HG02885 (cell line): ENCODE measurements around the gene IMP3.
"Not testable (repeated sequence)": the region's sequence is repeated elsewhere in the genome, so short reads cannot be mapped to it uniquely, and the experiment has no call there.

Experiments
- ATAC-seq: cut with Tn5 transposase; IDR thresholded peaks from one replicate; pipeline ENCODE4 v1.9.1; 2021; ENCODE audit warnings: mild to moderate bottlenecking; ENCODE audit not compliant: unreplicated experiment, poor library complexity

IMP3 gene

DNA sequence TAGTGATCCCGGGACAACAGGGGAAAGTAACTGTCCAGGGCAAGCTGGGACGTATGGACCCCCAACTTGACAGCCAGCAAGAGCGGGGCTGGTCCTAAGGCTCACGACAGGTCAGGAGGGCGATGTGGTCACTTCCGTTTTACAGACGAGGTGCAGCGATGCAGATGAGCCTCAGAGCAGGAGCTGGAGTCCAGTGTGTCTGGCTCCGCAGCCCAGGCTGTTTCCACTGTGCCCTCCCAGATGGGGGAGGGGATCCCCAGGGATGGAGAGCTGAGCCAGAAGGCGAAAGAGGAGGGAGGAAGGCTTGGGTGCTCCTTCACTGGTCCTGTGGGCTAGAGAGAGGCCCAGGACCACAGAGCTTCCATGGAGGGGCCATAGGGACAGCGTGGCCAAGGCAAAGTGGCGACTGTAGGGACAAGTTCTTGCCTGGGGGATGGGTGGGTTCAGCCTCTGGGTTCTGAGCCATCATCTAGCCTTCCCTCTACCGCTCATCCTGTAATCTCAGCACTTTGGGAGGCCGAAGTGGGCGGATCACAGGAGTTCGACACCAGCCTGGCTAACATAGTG, 13.4 kb upstream of the IMP3 start:
- ATAC-seq = no peak

- no peak for ATAC-seq
These were observed 12.0 kb upstream of the IMP3 start for GRCh38 chr15:75651810-75652543.

GRCh38 chr15:75650908-75651809, 11.1 kb upstream of the IMP3 start:
- no peak for ATAC-seq

- no peak for ATAC-seq
These were observed 9.8 kb upstream of the IMP3 start for GRCh38 chr15:75649848-75650247.

DNA sequence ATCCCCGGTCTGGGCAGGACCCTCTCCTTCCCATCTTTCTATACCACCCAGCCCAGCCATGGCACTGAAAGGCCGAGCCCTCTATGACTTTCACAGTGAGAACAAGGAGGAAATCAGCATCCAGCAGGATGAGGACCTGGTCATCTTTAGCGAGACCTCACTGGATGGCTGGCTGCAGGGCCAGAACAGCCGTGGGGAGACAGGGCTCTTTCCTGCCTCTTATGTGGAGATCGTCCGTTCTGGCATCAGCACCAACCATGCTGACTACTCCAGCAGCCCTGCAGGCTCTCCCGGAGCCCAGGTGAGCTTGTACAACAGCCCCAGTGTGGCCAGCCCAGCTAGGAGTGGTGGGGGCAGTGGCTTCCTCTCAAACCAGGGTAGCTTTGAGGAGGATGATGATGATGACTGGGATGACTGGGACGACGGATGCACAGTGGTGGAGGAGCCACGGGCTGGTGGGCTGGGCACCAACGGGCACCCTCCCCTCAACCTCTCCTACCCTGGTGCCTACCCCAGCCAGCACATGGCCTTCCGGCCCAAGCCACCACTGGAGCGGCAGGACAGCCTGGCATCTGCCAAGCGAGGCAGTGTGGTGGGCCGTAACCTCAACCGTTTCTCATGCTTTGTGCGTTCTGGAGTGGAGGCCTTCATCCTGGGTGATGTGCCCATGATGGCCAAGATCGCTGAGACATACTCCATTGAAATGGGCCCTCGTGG, 9.2 kb upstream of the IMP3 start:
- ATAC-seq = no peak

DNA sequence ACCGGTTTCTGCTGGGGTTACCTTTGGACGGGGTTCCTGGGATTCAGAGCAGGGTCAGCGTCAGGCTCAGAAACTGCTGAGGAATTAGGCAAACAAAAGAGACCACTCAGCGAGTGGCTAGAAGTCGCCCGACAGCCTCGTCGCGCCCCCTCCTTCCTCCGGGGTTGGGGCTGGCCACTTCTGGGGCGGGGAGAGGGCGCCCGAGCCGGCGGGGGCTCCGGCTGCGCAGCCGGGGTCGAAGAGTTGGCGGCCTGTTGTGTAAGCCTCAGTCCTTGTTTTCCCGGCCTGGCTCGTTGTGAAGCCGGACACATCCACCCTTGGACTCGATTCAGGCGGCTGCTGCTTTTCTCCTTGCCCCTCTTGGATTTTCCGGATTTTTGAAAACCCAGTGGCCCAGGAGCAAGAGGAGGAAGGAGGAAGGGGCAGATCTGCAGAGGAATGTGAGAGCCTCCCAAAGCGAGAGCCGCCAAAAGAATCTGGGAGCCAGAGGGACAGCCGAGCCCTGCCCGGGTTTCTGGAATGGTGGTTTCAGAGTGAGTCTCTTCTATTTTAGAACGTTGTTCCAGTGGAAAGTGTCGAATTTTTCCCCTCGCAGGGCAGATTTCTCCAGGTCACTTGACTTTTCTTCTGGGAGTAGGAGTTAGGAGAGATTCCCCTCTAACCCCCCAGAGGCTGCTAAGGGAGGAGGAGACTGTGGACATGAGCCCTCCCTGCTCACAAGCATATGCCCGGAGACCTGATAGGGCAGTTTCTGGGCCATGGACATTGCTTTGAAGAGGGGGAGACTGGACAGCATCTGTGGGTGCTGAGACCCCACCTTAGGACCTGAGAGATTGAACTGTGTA, 8.4 kb upstream of the IMP3 start:
- ATAC-seq = no peak

- ATAC-seq = no peak
These were observed 7.5 kb upstream of the IMP3 start, which contains the start of gene SNX33 for GRCh38 chr15:75647370-75648155. Gene SNX33 (plus strand): TSS chr15:75647912. CDS start chr15:75649103, 1,191 bp downstream.

- no peak for ATAC-seq
These were observed 6.9 kb upstream of the IMP3 start for GRCh38 chr15:75646944-75647364.

DNA sequence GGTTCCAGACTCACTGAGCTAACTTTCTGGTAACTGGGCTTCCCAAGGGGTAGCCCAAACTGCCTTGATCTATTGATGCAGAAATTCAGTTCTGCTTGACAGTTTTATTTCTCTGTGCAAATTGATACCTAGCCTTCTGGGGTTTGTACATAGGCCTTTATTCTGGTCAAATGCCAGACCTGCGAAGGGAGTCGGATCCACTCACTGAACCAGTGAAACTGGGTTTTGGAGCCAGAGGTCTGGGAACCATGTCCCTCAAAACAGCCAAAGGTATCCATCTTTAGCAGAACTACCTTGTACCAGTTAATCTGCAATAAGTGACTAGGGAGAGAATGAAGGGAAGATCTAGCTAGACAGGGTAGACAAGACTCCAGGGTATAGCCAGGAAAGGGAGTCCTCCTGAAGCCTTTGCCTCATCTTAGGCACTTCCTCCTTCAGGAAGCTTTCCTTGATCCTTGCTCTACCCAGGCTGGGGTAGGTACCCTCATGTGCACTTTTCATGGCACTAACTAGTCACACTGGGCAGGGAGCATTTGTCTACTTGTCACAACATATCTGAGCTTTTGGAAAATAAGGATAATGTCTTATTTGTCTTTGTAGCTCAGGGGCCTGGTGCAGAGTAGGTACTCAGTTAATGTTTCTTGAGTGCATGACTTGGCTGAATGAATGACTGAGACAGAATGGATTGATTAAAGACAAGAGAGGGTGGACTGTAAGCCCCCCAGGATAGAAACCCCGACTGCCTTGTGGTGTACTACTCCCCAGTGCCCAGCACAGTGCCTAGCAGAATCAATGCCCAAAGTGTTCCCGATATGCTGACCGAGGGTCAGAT, 6.3 kb upstream of the IMP3 start:
- no peak for ATAC-seq

DNA sequence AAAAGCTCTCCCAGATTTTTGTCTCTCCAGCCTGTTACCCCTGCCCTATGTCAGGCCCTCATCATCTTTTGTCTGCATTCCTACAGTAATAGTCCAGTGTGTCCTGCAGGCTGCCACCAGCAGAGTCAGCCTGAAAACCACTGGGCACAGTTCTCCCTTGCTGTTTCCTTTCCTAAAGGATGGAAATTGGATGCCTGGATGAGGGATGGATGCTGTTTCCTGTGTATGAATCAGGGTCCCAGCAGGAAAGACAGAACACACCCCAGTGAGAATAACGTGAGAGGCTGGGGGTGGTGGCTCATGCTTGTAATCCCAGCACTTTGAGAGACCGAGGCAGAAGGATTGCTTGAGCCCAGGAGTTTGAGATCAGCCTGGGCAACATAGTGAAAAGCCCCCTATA, 4.4 kb upstream of the IMP3 start:
- no peak for ATAC-seq

- no peak for ATAC-seq
These were observed 1.6 kb upstream of the IMP3 start for GRCh38 chr15:75641603-75642002.

- ATAC-seq = no peak
These were observed 1.1 kb upstream of the IMP3 start for GRCh38 chr15:75641179-75641503.

DNA sequence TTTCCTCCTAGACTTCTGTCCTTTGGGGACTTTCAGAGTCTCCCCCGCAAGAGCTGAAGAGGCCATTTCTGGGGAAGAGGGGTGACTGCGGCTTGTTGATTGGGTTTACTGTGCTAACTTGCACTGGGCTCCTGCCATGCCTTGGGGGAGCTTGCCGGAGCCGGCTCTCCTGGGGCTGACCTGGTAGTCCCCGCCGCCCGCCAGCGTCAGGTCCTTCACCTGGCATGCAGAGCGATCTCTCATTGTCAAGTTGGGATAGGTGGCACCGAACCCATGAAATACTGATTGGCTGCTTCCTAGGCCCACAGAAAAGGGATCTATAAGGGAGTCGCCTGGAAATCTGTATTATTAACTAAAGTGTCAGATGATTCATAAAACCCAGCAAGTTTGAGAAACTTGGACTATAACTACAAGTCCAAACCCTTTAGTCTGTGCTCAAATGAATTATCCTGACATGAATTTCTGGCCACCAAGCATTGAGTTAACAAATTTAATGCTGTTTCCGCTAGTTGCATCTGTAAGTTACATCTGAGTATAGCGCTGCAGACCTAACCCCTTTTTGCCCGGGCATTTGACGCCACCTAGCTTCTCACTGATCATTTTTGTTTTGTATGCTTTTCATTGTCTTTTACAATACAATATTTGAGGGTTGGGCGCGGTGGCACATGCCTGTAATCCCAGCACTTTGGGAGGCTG, 607 bp upstream of the IMP3 start:
- ATAC-seq = peak; percentile 39

- no peak for ATAC-seq
These were observed 774 bp downstream of the IMP3 start for GRCh38 chr15:75639191-75639708.

- no peak for ATAC-seq
These were observed 2.6 kb downstream of the IMP3 start for GRCh38 chr15:75637245-75638009.

GRCh38 chr15:75636026-75636425, 4.0 kb downstream of the IMP3 start:
- no peak for ATAC-seq

DNA sequence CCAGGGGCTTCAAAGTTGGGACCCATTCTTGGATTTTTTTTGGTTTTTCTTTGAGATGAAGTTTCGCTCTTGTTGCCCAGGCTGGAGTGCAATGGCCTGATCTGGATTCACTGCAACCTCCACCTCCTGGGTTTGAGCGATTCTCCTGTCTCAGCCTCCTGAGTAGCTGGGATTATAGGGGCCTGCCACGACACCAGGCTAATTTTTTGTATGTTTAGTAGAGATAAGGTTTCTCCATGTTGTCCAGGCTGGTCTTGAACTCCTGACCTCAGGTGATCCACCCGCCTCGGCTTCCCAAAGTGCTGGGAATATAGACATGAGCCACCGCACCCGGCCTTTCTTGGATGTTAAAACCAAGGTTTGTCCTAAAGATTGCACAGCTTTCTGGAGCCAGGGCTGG, 6.1 kb downstream of the IMP3 start:
- not testable (repeated sequence) for ATAC-seq
